NT2/D1 (cell line): ENCODE measurements around the gene HSD3B2.

Experiments used
- SUZ12 ChIP-seq: IDR thresholded peaks from 2 replicates; pipeline ENCODE4 v1.6.1; 2011; ENCODE audit not compliant: insufficient read length, insufficient read depth; ENCODE audit errors: extremely low read depth
- YY1 ChIP-seq: IDR thresholded peaks from 2 replicates; pipeline ENCODE4 v1.6.1; 2011; ENCODE audit not compliant: insufficient read length, insufficient read depth
- ZNF274 ChIP-seq: IDR thresholded peaks from 2 replicates; pipeline ENCODE4 v1.6.1; 2011; ENCODE audit warnings: mild to moderate bottlenecking, low read depth, low read length

DNA sequence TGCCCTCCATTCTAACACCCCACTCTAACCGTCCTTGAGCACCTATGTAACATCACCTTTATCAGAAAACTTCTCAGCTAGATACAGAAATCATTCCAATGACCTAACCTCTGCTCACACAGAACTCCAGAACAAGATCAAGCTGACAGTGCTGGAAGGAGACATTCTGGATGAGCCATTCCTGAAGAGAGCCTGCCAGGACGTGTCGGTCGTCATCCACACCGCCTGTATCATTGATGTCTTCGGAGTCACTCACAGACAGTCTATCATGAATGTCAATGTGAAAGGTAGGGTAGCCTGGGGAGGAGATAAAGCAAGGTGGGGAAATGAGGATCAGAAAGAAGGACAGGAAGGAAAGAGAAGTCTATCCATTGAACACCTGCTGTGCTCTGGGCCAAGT, 27.8 kb downstream of the HSD3B2 start:
- TF ChIP-seq YY1 (no peak), ZNF274 (no peak), SUZ12 (no peak)
